Testis (tissue), 2 donors: ENCODE measurements around the gene PPP2R2D.

Source experiments
- CTCF ChIP-seq, 3 experiments: fragments of 450-650 bp in 2 of 3; fragments of 200-600 bp in 1 of 3; sonication (generic) in 1 of 3; IDR thresholded peaks; one replicate each; pipeline ENCODE4 v1.5.1; 2016 to 2019; ENCODE audit warnings: antibody characterized with exemption in 3 of 3, mild to moderate bottlenecking in 2 of 3, moderate library complexity in 1 of 3
- POLR2A ChIP-seq: fragments of 450-650 bp; IDR thresholded peaks from one replicate; pipeline ENCODE4 v1.6.1; 2017; ENCODE audit warnings: antibody characterized with exemption, mild to moderate bottlenecking, moderate library complexity

- TF ChIP-seq CTCF (IDR thresholded peaks at IDR 0.05) (no peak), POLR2A (no peak)
These were observed 34.1 kb upstream of the PPP2R2D start for GRCh38 chr10:131866673-131867072.
